GM10266 (cell line): ENCODE results near the gene PPARD.

Experiments used
- DNase-seq: peaks from one replicate; pipeline ENCODE4 v3.0.0; 2012; ENCODE audit errors: extremely low spot score
- CTCF ChIP-seq: IDR thresholded peaks from 2 replicates; pipeline ENCODE4 v1.5.1; 2012; ENCODE audit warnings: mild to moderate bottlenecking, low read depth; ENCODE audit not compliant: control insufficient read depth, insufficient read depth; ENCODE audit errors: missing control alignments

PPARD gene

DNA sequence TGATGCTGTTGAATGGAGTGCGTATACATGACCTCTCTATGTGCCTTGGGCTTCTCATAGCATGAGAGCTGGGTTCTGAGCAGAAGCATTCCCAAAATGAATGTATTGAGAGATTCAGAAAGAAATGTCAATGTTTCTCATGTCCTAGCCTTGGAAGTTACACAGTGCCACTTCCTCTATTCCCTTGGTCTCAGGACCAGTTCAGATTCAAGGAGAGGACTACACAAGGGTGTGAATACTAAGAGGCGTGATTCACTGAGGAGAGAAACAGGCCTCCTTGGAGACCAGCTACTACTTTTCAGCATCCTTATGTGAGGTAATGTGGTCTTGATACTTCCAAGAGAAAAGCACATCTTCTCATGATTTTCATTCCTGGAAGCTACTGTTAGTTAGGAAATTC, 10.4 kb downstream of the PPARD start:
- no peak for DNase-seq

GRCh38 chr6:35354361-35355135, 12.2 kb downstream of the PPARD start:
- no peak for TF ChIP-seq CTCF
- DNase-seq: no peak

More for the DNA sequence above, 10.4 kb downstream of the PPARD start:
- TF ChIP-seq CTCF: no peak

- TF ChIP-seq CTCF: no peak
- no peak for DNase-seq
Observed at GRCh38 chr6:35356391-35356790, 14.0 kb downstream of the PPARD start.

DNA sequence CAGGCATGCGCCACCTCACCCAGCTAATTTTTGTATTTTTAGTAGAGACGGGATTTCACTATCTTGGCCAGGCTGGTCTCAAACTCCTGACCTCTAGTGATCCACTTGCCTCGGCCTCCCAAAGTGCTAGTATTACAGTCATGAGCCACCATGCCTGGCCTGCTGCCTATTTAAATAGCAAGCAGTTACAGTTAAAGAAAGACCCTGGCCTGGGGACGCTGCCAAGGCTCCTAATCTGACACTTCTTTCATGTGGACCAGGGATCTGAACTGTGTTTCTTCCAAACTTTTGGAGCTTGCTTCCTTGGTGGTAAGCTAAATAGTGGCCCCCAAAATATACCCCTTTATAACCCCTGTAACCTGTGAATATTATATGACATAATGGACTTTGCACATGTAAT, 15.3 kb downstream of the PPARD start:
- TF ChIP-seq CTCF: no peak
- no peak for DNase-seq

GRCh38 chr6:35358086-35358485, 15.7 kb downstream of the PPARD start:
- no peak for DNase-seq
- TF ChIP-seq CTCF: no peak

GRCh38 chr6:35359346-35359743, 17.0 kb downstream of the PPARD start:
- no peak for TF ChIP-seq CTCF
- DNase-seq: no peak

- no peak for DNase-seq
- TF ChIP-seq CTCF: no peak
Observed at GRCh38 chr6:35359744-35360348, 17.5 kb downstream of the PPARD start.
